Activated CD4-positive, alpha-beta T cell treated with anti-CD3 and anti-CD28 coated beads for 24 hours (primary cell): Measurements from ENCODE around the gene TP53I13.

Source experiments
- DNase-seq, 2 donors: peaks; one replicate each; pipeline ENCODE4 v3.0.0-alpha.2; 2020; ENCODE audit warnings: low read depth in 2 of 2

Gene TP53I13

DNA sequence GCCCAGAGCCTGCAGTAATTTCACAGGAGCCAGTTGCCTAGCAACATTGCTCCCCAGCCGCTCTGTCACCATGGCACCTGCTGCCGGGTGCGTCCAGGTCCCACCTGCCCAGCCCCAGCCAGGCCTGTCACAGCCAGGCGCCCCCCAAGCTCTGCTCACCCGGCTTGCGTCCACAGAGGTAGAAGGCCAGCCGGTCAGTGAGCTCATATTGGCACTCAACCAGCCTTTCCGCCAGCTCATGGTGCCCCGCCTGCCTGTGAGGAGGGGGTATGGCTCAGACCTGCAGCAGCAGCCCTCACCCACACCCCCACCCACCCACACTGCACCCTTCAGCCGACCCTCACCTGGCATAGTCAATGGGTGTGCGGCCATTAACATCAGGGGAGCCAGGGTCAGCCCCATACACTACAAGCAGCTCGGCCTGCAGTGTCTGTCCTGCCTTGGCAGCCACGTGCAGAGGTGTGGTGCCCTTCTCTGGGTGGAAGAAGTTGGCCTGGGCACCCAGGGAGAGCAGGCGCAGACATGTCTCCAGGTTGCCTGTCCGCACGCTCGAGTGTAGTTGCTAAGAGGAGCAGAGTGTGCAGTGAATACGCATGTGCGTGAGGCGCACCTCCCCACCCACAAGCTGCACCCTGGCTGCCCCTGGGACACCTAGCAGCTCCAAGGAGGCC lies 13.2 kb downstream of the TP53I13 start:
- no peak for DNase-seq

DNA sequence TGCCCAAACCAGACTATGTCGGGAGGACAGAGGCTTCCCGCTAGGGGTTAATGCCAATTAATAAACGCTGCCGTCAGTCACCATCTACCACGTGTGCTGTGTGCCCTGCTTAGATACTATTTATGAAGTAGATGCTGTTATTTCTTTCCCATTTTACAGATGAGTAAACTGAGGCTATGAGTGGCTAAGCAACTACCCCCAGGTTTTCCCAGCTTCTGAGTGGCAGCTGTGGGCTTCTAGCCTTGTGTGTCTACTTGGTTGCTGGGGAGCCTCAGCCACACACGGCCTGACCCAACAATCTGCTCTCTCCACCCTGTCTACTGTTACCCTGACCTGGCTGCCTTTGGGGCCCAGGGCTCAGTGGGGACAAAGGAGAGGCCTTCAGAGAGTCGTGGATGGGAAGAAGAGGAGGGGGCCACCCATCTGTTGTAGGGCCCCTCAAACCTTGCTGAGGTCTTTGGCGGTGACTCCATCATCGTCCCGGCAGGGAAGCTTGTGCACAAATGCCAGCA lies 13.8 kb downstream of the TP53I13 start:
- DNase-seq = no peak

- no peak for DNase-seq
Measured at GRCh38 chr17:29582772-29583171, 14.3 kb downstream of the TP53I13 start.

DNA sequence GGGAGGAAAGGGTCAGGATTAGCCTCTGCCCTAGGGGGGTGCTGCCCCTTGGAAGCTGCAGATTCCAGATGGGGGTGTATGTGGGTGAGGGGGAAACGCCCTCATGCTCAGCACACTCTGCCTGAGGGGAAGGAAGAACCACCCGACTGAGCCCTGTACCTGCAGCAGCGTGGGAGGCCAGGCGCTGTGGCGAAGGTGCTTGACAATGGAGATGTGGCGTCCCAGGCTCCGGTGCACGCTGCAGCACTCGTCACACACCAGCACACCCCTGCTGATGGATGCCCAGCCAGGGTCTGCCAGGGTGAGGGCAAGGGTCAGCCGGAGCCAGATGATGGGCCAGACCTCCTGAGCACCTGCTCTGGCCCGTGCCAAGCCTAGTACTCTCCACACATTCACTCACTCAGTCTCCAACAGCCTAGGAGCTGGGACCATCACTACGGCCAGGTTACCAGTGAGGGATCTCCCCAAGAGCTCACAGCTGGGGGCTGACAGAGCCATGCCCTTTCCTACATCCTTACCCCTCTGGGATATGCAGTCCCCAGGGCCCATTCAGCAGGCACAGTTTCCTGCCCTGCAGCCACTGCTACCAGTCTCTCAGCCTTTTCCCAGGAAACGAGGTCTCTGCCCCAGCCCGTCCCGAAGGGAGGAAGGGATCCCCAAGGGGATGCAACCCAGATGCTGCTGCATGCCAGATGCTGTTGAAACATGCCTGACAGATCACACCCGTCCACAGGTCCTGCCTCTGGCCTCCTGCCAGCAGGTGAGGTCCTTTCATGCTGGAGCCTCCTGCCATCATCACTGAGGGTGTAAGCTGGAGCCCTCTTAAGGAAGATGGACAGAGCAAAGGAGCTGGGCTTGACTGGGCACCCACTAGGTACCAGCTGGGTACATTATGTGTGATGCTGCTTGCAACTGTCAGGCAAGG lies 15.1 kb downstream of the TP53I13 start:
- DNase-seq = no peak

GRCh38 chr17:29584452-29585079 lies 16.1 kb downstream of the TP53I13 start:
- DNase-seq = no peak

- DNase-seq = no peak
Measured at GRCh38 chr17:29585080-29585751, 16.7 kb downstream of the TP53I13 start.

DNA sequence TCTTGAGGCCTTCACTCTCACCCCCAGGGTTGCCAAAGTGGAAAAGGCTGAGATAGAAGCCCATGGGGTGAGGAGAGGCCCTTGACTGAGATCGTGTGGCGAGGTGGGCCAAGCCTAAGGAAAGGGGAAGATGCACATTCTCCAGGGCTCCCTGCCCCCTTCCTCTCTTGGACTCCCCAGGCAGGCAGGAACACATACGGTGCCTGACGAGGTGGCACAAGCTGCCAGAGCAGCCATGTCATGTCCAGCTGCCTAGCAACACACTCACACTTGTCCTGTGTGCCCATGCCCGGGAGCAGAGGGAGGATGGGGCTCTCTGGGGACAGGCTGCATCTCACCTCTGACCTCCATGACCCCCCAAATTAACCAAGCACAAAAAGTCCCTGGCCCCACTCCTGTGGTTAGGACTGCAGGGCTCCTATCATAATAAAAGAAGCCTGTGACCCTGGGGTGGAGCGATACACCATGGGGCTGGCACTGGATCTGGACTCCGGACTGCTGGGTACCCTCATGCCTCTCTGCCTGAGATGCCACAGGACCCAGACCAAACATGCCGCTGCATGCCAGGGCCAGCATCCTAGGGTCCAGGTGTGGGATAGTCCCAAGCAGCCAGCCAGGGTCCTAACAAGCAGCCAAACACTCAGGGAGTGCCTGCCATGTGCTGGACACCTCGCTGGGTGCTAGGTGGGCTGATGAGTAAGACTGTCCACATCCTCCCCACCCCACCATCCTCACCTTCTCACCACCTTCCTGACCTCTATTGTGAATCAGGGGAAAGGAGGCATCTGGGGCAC lies 18.4 kb downstream of the TP53I13 start:
- no peak for DNase-seq

DNA sequence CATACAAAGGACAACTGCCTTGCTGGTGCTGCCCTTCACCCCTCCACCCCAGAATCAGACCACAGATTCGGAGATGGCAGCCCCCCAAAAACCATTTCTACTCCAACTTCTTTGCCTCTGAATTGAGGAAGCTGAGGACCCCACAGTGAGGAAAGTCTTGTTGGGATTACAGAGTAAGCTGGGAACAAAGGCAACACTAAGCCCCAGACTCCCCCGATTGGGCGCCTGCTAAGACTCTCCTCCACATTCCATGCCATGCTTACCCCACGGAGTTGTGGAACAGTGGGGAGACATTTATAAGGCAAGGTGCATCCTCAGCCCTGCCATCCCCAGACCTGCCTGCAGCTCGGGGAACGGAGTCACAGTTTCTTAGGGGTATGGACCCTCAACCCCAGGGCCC lies 19.1 kb downstream of the TP53I13 start:
- DNase-seq = no peak

GRCh38 chr17:29588017-29588561 lies 19.6 kb downstream of the TP53I13 start:
- DNase-seq = no peak

GRCh38 chr17:29588562-29589411 lies 20.3 kb downstream of the TP53I13 start:
- no peak for DNase-seq

GRCh38 chr17:29589524-29590410 lies 21.3 kb downstream of the TP53I13 start, which contains the start of gene GIT1:
GIT1 (minus strand) TSS chr17:29589648; CDS start chr17:29589378, 270 bp downstream.
- peak; percentile 68 to 78 for DNase-seq

GRCh38 chr17:29590411-29591145 lies 22.1 kb downstream of the TP53I13 start:
- DNase-seq = no peak

DNA sequence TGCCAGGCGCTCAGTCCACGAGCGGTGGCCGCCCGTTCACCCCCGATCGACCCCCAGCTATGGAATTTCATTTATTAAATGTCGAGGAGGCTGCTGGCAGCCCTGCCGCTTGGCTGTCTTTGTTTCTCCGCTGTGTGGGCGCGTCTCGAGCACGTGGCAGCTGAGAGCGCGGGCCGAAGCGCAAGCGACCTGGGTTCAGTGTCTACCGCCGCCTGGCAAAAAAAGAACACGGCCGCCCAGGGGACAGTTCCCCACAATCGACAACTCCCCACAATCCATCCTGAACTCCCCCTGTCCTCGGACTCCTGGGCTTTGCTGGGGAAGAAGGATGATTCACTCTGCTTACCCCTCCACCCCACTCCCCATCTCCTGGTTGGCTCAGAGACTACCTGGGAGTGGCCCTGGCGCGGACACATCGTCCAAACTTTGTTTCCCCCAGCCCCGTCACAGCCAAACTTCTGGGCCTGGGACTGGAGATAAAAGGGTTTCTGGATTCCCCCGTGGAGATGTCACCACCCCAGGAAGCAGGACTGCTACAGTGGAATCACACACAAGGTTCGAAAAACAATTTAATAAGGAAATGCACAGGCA lies 22.7 kb downstream of the TP53I13 start:
- DNase-seq = no peak

DNA sequence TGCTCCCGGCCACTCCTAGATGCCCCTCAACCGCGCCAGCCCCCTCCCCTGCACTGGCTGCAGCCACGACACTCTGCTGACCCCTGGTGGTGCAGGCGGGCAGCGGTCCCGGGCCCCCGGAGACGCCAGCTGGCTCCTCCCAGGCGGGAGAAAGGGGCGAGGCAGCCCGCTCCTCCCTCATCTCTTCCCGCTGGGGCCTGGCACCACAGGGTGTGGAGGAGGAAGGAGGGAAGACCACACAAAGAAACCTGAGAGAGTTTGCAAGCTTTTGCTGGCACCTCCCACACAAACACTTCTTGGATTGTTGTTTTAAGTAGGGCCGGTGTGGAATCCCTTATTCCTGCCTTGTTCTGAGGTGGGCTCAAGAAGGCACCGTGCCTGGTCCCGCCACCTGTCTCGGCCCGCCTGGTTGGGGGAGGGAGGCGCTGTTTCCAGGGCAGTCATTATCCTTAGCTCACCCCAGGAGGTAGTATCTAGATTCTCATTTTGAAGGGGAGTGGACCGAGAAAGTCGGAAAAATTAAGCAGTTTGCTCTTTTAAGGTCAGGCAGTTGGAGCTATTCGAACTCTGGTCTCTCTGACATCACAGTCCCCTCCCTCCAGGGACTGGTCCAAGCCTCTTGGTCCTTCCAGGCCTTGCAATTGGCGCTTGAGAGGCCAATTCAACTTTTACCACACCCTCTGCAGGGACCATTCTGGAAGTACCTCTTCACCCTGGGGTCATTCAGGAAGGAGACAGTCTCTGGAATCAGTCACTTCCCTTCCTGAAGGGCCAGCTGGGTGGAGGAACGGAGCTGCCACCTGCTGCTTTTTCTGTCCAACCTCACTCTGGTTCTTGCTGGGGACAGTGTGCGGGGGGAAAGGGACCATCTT lies 23.5 kb downstream of the TP53I13 start:
- DNase-seq = peak; percentile 78 to 82

DNA sequence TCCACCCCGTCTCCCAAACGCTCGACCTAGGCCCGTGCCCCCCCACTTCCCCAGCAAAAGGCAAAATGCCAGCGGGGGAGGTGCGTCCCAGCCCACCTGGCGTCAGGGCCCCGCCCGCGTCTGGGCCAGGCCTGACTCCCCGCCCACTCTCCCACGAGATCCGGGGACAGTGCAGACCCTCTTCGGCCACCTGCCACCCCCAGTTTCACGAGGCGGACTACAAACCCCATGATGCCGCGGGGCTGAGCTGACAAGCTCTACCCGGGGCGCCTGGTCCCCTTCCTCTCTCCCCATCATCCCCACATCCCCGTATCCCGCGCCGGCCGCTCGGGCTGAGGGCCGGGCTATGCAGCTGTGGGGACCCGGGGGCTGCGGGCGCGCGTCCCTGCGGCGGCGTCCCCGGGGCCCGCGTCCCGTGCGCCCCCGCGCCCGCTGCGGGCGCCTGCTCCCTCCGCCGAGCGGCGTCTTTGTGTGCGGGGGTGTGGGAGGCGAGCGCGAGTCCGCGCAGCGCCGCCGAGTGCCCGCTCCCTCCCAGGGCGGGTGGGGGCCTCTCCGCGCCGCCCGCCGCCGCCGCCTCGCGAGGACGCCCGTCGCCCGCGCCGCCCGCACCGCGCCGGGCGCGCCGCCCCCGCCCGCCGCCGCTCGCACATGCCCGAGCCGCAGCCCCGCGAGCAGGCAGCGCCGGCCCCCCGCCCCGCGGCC lies 24.5 kb downstream of the TP53I13 start, which contains the start of gene ANKRD13B:
TSS of gene ANKRD13B (plus strand) at position 283 of the 702 bp plus-strand sequence. CDS start 490 bp downstream, outside the sequence.
- DNase-seq = no peak
